HG03139 (cell line): Measurements from ENCODE around the gene JAKMIP1.

Experiments used
- ATAC-seq: cut with Tn5 transposase; IDR thresholded peaks from one replicate; pipeline ENCODE4 v1.9.1; 2021; ENCODE audit not compliant: unreplicated experiment

JAKMIP1 gene

DNA sequence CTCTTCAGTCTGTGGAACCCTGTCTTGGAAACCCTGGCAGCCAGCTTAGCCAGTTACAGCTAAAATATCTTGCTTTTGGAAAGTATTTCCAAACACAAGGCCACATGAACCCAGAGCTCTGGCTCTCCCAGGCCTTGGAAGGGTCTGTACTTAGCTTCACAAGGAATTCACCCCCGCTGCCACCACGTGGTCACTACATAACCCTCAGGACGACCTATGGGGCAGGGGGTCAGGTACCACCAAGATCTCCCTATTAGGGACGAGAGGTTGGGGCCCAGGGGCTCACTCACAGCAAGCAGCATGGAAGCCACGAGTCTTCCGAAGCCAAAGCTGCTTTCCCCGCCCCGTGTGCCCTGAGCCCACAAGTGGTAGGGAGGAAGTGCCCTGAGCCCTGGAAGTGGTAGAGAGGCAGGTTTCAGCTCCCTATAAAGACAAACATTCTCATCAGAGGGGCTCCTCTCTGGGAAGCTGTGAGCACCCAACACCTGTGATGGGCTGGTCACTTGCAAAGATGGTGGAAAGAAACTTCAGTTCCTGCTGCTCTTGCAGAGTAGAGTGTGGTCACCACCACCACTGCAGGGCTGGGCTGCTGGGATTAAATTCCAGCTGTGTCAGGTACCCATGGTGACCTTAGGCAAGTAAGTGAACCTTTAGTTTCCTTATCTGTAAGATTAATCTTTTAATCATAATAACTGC lies 4.7 kb upstream of the JAKMIP1 start:
- ATAC-seq: no peak

DNA sequence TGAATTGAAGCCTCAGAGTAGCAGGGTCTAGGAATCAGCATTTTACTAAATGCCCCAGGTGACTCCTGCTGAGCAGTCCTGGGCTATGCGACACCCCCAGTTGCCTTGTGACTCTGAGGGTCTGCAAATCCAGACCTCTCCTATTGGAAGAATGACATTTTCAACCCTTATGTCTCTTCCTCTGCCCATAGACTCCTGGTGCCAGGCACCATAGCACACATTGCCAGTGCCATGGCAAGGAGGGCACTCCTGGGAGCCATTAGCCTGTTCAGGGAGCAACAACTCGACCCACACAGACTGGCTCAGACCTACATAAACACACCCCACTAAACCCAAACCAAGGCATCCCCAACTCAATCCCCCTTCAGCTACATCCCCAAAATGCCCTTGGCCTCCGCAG lies 3.7 kb upstream of the JAKMIP1 start:
- no peak for ATAC-seq

DNA sequence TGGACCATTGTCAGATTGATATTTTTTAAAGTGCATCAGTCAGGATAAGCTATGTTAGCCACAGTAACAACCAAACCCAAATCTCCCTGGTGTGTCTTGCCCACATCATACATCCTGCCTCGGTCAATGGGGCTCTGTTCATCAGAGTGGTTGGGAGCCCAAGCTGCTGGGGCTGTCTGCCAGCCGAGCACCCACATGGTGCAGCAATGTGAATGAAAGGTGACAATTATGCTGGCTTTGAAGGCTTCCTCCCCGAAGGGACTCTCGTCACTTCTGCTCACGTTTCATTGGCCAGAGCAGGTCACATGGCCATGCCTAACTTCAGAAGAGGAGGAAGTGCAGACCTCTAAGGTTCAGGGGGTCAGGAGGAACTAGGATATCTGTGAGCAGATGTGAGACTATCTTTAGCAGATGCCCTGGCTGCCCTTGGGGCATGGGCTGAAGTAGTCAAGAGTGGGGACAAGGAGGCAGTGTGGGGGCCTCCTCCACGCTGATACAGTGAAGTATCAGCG lies 1.3 kb upstream of the JAKMIP1 start:
- ATAC-seq: no peak

DNA sequence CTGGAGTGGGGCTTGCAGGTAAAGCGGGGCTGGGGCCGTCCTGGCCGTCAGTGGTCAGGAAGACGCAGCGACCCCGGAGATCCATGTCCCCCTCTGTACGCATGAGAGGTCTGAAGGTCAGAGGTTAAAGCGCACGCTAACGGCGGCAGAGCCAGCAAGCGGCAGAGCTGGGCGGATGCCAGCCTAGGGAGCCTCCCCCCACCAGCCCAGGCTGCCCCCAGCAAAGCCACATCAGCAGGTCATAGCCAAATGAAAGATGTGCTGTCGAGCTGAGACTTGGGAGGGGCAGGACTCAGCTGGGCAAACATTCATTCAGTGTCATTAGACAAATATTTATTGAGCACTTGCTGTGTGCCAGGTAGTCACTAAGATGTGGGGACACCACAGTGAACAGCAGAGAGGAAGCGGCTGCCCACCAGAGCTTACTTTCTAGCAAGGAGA lies 593 bp upstream of the JAKMIP1 start:
- ATAC-seq: no peak

DNA sequence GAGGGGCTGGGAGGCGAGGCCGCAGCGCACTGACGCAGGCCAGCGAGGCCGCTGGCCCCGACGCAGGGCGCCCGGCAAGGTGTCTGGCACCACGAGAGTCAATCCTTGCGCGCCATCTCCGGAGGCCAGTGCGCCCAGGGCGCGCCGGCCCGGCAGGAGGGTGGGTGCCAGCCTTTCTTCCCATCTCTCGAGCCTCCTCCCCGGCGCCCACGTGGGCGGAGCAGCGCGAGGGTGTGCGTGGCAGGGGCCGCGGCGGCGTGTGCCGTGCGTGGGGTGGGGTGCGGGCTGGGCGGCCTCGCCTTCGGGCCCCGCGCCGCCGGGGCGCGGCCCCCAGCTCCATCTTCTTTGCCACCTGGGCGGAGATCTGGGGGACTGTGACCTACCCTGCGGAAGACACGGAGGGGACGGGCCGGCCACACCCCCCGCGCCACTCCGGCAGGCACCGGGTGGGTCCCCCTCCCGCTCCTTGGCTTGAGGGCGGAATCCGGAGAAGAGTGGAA lies 877 bp downstream of the JAKMIP1 start:
- no peak for ATAC-seq

DNA sequence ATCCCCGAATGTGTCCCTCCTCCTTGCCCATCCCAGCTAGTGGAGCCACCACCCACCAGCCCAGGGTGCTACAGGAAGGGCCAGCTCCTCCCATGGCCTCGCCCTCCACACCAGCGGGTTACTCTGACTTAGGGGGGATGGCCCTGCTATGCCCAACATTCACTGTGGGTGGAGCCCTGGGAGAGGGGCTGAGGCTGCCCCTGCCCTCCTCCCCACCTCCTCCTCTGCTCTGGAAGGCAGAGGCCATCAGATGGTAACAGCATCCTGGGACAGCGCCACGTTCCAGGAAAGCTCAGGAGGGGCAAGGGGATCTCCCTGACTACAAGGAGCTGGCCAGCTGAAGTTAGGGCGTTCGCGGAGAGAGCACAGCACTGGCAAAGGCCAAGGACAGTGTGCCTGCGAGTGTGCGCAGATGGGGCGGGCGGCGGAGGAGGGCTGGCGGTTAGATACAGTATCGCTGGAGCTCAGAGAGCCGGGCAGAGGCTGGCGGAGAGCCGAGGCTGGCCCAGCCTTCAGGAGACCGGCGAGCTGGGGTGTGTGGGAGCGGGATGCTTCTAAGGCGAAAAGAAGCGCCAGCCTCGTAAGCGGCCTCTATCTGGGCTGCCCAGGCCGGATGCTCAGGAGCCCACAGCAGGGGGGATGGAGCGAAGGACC lies 1.5 kb downstream of the JAKMIP1 start:
- ATAC-seq: no peak

DNA sequence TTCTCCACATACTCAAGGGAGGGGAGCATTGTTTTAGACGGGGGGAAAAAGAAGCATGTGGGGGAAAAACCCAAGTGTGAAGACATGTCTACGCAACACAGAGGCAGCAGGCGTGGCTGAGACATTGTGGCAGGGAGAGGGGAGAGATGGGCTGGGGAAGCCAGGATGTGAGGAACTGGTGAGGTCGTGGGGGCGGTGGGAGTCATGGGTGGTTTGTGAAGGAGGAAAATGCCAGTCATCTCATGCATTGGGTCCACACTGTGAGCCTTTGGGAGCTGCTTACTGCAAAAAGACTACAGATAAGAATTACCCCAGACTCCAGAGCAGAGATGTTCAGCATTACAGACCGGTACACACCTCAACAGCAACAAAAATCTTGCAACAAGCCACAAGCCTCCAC lies 2.1 kb downstream of the JAKMIP1 start:
- ATAC-seq: no peak

DNA sequence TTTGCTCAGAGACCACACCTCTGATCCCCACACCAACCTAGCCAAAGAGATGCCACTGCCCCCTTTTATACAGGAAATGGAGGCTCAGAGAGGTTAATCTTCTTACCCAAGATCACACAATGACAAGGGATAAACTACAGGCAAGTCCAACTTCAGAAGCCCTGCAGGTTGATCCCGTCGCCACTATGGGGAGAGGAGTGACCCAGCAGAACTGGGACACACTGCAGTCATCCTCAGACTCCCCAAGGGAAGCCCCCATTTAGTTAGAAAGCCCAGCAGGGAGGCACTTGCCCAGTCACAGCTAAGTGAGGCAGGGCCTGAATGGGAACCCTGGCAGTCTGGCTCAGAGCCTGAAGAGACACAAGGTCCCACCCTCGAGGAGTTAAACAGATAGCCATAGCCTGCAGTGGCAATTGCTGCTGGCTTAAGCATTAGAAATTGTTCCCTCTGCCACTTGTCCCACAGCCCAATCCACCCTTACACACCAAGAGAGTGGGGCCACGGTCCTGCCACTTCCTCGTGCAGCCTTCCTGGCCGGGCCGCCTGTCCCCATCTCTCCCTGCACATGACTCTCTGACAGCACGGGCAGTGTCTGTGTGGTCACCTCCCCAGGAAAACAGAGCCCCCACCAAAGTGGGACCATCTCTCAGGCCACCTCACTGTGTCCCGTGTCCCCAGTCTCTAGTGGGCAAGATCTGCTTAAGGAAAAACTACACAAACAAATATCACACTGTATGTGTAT lies 2.7 kb downstream of the JAKMIP1 start:
- ATAC-seq: no peak

DNA sequence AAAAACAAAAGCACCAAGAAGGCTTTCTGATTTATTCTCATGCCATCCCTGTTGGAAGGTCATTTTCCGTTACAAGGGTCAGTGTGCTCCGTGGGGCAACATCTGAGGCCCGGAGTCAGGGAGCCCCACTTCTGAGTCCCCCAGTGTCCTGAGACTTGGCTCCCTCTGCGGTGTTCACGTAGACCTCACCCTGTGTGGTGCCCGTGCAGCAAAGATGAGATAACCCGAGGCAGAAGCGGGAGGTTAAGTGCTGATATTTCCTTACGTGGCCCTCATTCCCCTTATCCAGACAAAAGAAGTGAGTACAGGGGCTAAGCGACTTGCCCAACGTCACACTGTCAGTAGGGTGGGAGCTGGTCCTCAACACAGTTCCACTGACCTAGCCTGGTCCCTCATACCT lies 3.5 kb downstream of the JAKMIP1 start:
- ATAC-seq: no peak

DNA sequence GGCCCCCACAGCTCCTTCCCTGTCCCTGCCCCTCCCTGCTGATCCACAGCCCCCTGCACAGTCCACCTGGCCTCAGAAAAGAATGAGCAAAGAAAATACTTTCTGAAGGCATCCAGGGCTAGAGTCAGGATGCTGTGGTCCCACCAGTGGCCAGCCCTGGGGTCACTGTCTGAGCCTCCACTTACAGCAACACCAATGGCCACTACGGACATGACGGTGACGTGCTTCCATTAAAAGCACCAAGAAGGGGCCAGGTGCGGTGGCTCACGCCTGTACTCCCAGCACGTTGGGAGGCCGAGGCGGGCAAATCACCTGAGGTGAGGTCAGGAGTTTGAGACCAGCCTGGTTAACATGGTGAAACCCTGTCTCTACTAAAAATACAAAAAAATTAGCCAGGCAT lies 4.0 kb downstream of the JAKMIP1 start:
- no peak for ATAC-seq

DNA sequence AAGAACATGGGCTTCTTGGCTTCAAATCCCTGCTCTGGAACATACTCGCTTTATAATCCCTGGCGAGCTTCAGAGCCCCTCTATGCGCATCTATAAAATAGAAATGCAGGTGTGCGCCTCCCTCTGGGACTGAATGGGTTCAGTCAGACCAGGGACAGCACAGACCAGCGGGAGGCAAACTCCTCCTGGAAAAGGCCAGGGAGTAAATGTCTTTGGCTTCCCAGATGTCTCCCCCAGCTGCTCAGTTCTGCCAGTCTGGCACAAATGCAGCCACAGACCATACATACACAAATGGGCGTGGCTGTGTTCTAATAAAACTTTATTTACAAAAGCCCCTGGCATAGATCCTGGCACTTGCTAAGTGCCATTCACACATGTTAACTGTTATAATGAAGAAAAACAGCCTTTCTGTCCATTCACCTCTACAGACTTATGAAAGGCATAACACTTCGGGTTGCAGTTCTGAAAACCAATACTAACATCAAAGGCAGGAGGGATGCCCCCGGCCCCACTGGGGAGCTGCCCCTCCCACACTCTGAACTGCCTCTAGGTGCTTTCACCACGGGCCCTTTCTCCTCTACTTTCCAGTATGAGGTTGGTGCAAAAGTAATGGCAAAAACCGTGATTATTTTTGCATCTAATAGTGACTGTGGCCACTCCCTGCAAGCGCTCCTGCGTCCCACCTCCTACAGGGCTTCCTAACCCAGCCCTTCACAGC lies 4.6 kb downstream of the JAKMIP1 start:
- ATAC-seq: no peak

DNA sequence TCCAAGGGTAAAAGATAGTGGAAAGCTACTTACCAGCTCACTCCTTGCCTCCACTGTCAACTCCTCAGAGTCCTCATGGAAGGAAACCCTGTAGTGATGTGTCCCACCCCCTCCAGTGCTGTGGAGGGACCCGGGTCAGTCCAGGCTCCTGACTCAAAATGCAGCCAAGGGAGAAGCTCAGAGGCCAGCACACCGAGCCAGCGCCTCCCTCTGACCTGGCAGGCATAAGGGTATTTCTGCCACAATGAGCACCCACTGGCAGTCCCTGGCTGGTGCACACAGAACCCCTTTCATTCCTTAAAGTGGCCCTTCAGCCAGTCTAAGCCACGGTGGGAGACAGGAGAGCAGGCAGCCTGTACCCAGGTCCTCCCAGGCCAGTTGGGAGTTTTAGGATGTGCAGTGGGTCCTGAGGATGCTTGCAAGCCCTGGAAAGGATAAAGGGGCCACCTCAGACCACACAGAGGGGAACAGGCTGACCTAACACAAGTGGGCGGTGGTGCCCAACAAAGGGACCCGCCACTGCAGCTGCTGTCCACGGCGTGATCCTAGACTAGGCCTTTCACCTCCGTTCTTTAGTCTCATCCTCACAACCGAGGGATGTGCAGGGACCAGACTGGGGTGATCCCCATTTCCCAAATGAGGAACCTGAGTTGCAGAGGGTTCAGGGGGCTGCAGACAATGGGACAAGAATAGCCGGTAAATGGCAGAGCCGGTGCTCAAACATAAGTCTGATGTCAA lies 5.7 kb downstream of the JAKMIP1 start:
- ATAC-seq: no peak

DNA sequence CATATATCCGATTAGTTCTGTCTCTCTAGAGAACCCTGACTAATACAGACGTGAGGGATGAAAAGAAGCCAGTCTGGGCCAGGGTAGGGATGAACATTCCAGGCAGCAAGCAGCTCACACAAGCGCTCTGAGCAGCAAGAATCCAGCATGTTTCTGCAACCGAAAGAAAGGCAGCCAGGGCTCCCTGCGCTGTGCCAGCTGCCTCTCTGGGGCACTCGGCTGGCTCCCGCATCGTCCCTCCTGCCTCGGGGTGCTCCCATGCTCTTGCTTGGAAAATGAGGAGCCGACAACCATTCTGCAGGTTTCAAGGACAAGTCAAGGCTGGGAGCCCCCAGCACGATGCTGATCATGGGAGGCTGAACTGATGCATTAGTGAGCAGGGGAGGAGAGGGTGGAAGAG lies 7.0 kb downstream of the JAKMIP1 start:
- ATAC-seq: no peak

DNA sequence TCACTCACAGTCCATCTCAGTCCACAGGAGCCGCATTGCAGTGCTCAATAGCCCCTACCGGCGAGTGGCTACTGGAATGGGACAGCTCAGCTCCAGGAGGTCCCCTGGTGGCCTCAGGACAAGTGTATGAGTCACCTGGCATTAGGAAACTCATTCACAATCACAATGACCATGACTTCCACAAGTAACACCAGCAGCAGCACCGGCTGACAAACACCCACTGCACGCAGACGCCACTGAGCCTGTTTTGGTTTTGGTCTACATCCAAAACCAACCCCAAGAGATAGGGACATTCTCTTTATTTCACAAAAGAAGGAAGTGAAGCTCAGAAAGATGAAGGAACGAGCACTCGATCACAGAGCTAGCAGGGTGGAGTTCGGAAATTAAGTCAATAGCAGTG lies 8.1 kb downstream of the JAKMIP1 start:
- no peak for ATAC-seq

DNA sequence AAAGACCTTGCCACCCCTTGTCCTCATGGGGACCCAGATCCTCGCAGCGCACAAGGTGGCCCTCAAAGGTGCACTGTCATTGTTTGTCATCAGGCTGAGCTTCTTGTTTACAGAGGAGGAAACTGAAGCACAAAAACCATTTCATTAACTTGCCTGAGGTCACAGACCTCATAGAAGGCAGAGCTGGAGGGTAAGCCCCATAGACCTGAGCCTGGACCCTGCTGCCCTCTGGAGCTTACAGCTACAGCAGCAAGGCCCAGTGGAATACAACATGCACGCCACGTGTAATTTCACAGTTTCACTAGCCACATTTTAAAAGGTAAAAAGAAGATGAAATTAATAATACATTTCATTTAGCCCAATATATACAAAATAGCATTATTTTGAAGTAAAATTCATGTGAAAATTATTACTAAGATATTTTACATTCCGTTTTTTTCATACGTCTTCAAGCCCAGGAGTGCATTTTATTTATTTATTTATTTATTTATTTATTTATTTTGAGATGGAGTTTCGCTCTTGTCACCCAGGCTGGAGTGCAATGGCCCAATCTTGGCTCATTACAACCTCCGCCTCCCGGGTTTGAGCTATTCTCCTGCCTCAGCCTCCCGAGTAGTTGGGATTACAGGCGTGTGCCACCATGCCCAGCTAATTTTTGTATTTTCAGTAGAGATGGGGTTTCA lies 8.8 kb downstream of the JAKMIP1 start:
- ATAC-seq: no peak

DNA sequence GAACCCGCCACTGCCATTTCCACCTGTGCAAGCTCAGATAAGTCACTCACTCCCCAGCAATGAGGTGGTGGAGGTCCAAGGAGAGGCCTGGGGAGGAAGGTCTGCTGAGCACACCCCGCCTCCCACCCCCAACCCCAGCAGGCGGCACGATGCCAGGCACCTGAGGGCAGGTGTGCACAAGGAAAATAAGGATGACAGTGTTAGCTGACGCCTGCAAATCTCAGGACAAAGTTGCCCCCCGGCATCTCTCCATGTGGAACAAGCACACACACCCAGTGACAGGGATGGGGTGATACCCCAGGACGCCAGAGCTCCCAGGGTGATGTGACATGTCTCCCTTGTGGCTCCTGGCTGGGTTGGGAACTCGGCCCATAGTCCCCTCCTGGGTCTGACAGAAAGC lies 9.9 kb downstream of the JAKMIP1 start:
- no peak for ATAC-seq

DNA sequence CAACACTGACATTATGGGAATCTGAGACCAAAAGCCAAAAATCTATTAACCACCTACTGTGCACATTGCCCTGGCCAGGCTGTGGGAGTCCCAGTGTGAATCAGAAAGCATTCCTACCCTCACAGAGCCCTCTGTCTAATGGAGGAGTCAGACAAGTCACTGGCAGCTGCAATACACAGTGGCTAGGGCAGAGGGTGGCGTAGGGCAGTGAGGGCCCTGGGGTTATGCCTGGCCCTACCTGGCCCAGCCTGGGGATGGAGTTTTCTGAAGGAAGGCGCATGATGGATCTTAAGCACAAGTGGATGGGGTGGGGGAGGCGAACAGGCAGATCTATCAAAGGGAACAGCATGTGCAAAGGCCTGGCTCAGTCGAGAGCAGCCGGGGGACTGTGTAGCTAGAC lies 10.8 kb downstream of the JAKMIP1 start:
- ATAC-seq: no peak

DNA sequence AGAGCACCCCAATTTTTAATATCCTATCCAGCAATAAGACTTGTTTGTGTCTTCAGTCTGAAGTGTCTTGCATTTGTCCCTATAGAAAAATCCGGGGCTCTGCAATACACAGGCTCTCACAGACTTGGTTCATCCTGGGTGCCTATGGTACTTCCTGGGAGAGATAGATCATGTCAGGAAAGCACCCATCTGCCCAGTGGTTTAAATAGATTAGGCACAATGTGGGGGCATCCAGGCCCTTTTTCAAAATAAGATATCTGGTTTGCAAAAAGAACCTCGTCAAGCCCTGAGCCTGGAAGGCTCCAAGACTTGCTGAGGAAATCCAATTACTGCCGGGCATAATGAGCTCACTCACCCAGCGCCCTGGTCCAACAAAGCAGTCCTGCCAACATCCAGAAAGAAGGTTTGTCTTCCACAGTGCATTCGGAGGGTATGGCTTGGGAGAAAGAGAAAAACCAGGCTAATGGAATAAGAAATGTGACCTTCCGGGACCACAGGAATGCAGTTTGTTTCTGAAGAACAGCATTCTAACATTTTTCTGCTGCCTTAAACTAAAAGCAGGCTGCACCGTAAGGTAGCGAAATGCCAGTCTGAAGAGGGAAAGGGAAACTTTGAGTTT lies 11.6 kb downstream of the JAKMIP1 start:
- ATAC-seq: no peak

DNA sequence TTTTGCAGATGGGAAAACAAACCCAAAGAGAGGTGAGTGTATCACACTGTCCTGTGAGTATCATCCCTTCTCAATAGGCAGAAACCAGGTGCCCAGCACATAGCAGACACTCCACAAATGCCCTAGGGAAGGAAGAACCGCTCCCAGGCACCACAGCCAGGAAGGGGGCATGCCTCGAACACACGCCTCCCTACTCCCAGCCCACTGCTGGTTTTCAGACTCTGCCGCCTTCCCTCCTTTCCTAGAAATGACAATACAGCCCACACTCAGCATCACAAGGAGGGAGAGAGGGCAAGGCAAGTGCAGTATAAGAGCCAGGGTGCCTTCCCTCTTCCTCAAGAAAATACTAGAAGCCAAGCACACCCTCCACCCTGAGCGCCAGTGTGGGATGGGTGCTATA lies 16.2 kb downstream of the JAKMIP1 start:
- ATAC-seq: no peak

DNA sequence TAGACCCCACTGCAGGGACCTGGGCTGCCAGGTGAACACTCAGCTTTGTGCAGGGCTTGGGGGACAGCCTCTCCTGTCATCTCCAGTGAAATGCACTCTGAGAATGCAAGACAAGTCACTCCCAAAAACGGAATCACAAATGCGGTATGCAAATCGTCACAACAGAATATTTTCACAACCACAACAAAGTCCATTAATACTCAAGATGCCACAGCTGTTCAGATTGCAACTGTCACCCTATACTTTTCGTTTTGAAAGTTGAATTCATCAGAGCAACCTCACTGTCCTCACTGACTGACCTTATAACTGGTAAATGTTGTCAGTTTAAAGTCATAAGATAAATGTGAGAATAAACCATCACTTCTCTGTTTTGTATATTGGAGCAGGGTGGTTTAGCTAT lies 16.6 kb downstream of the JAKMIP1 start:
- no peak for ATAC-seq
